Endothelial cell of umbilical vein (primary cell): Measurements from ENCODE around the gene SCAANT1. TPM values are rescaled to one million over a fixed set of nuclear protein-coding genes. Genes with fewer than 3 reads are reported as not detected.

ENCODE experiments used
- polyA plus RNA-seq, 4 experiments: library from polyadenylated mRNA; depleted of rRNA in 3 of 4; stranded (reverse) in 3 of 4; unstranded in 1 of 4; fragments of >200 nt; gene quantifications; 2 replicates each; pipeline versions ENCODE4 v1.2.1 to v1.2.3, GENCODE V29; 2011 to 2012; ENCODE audit warnings: missing spikeins in 1 of 4
- small RNA-seq: library from RNA; depleted of rRNA; stranded (forward); fragments of <200 nt; gene quantifications from one replicate; pipeline ENCODE3, GENCODE V24; 2012; ENCODE audit warnings: low replicate concordance, low read depth; ENCODE audit not compliant: insufficient read depth, insufficient read length
- total RNA-seq: library from RNA; stranded (reverse); gene quantifications from 2 replicates; pipeline ENCODE4 v1.2.3, GENCODE V29; 2021

SCAANT1 gene
- total and polyA plus RNA-seq, 2 donors (not counting 3 experiments of a cell fraction or from before 2014, with no cell fraction given): not detected

Small RNA genes lying within 50 kb of the gene (small RNA-seq; reads per million reads assigned to genes)
- gene SCAANT1: not detected

Other genes with a start within 250 kb of the SCAANT1 start
- not detected in 2 replicates for gene C3orf49, start 93.1 kb downstream of the SCAANT1 start, total RNA-seq
- gene C3orf49, start 93.1 kb downstream of the SCAANT1 start, polyA plus RNA-seq: not detected in 2 replicates
- 68.7 and 69.4 TPM in 2 replicates for gene THOC7, start 48.6 kb downstream of the SCAANT1 start, total RNA-seq
- 11.6 and 16.9 TPM in 2 replicates for gene THOC7, start 48.6 kb downstream of the SCAANT1 start, polyA plus RNA-seq
- gene ATXN7, start 48.5 kb downstream of the SCAANT1 start, total RNA-seq: 27.1 and 34.7 TPM in 2 replicates
- gene ATXN7, start 48.5 kb downstream of the SCAANT1 start, polyA plus RNA-seq: 21.2 and 28.6 TPM in 2 replicates
- 89.4 and 90.8 TPM in 2 replicates for gene PSMD6, start 111.1 kb upstream of the SCAANT1 start, total RNA-seq
- gene PSMD6, start 111.1 kb upstream of the SCAANT1 start, polyA plus RNA-seq: 38.3 and 53.7 TPM in 2 replicates